Brain microvascular endothelial cell (primary cell): ENCODE measurements around the gene SSRP1.

ENCODE experiments used
- DNase-seq: peaks from one replicate; pipeline ENCODE4 v3.0.0-alpha.2; 2020
- H3K27ac ChIP-seq: fragments of 250-450 bp; sonication (Bioruptor Pico); 2 replicates; pipeline ENCODE4 v1.5.1; 2020; ENCODE audit warnings: mild to moderate bottlenecking, moderate library complexity
- H3K27me3 ChIP-seq: fragments of 250-450 bp; sonication (Bioruptor Pico); replicated peaks from 2 replicates; pipeline ENCODE4 v1.5.1; 2020; ENCODE audit warnings: mild to moderate bottlenecking
- H3K36me3 ChIP-seq: fragments of 250-450 bp; sonication (Bioruptor Pico); replicated peaks from 2 replicates; pipeline ENCODE4 v1.5.1; 2020; ENCODE audit warnings: mild to moderate bottlenecking
- H3K4me3 ChIP-seq: 2 replicates; pipeline ENCODE4 v1.5.1; 2011; ENCODE audit warnings: low read depth, mild to moderate bottlenecking, control low read depth, low read length, moderate library complexity
- CTCF ChIP-seq: IDR thresholded peaks from 2 replicates; pipeline ENCODE4 v1.5.1; 2011; ENCODE audit warnings: low read depth, mild to moderate bottlenecking, moderate library complexity, low read length, control low read depth, inconsistent platforms; ENCODE audit errors: missing control alignments
- in situ Hi-C: cut with HindIII; loops from 2 replicates; pipeline ENCODE4 v1.10.0; 2017; ENCODE audit warnings: low sequenced_read_pairs, low pct_ligation_motif_present

The SSRP1 gene

GRCh38 chr11:57332694-57333440 is 2.8 kb downstream of the SSRP1 start:
- DNase-seq: no peak
- in situ Hi-C loops: no loop called here
- Histone ChIP-seq H3K36me3 (peaks cover 49% of the 10 kb centered on the region), H3K27me3 (no peaks in the 10 kb centered on the region), H3K4me3 (no peak overlapping the region), H3K27ac (no peak overlapping the region)
- no peak for TF ChIP-seq CTCF

- H3K4me3 ChIP-seq: no peak overlapping the region
- H3K27ac ChIP-seq: no peak overlapping the region
- in situ Hi-C loops: no loop called here
- H3K36me3 ChIP-seq: peaks cover 59% of the 10 kb centered on the region
- no peaks in the 10 kb centered on the region for H3K27me3 ChIP-seq
- no peak for DNase-seq
- no peak for TF ChIP-seq CTCF
Observed at GRCh38 chr11:57331720-57332119, 4.0 kb downstream of the SSRP1 start.

DNA sequence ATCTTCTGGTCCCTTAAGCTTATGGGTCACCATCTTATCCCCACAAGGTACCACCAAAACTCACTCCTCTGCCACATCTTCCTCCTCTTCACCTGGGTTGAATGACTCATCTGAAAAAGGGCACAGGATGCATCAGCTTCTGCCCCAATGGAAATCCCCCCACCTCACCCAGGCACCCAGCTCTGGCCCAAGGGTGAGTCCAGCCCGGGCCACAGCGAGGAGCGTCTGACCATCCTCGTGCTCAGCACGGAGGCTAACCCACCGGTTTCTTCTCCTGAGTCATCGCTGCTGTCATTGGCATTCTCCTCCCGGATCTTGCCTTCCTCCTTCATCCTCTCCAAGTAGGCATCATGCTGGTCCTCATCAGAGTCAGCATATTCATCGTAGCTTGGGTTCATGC is 5.7 kb downstream of the SSRP1 start:
- no peak for DNase-seq
- in situ Hi-C loops: no loop called here
- H3K27me3 ChIP-seq: no peaks in the 10 kb centered on the region

DNA sequence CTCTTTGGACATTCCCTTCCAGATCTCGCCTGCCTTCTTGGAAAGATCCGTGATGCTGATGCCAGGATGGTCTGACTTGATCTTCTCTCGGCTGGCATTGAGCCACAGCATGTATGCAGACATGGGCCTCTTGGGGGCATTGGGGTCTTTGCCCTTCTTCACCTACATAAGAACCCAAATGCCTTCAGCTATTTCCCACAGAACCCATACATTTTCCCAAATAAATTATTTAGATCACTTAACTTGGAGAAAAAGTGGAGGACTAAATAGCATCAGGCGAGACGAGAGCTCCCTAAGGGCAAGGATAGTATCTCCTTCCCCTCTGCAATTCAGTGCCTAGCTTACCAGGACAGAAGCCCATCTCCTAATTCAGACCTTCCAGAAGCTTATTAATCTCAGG is 8.0 kb downstream of the SSRP1 start:
- in situ Hi-C loops: no loop called here
- Histone ChIP-seq H3K4me3 (no peak overlapping the region), H3K27ac (no peak overlapping the region), H3K27me3 (no peaks in the 10 kb centered on the region), H3K36me3 (peaks cover 62% of the 10 kb centered on the region)
- no peak for TF ChIP-seq CTCF
- DNase-seq: no peak

More for the DNA sequence above, 5.7 kb downstream of the SSRP1 start:
- Histone ChIP-seq H3K27ac (no peak overlapping the region), H3K4me3 (no peak overlapping the region), H3K36me3 (peaks cover 68% of the 10 kb centered on the region)
- TF ChIP-seq CTCF: no peak

DNA sequence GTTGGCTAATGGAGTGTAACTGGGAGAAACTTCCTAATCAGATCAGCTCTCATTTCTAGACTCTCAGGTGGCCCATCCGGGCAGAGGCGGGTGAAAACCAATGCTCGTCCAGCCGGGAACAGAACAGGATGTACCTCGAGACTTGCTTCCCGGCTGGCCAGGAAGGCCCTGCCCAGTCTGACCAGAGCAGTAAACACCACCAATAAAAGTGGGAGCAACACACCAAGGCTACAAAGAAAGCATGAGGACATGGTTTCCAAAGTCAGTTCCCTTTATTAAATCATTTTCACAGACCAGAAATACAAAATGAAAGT is 10.0 kb downstream of the SSRP1 start:
- H3K36me3 ChIP-seq: peaks cover 46% of the 10 kb centered on the region
- in situ Hi-C loops: no loop called here
- no peaks in the 10 kb centered on the region for H3K27me3 ChIP-seq
- H3K4me3 ChIP-seq: peak overlapping the region; percentile 78
- peak overlapping the region; percentile 96 for H3K27ac ChIP-seq
- DNase-seq: no peak
- TF ChIP-seq CTCF: no peak
